ENCODE results near the gene NOX5.

NOX5 gene

DNA sequence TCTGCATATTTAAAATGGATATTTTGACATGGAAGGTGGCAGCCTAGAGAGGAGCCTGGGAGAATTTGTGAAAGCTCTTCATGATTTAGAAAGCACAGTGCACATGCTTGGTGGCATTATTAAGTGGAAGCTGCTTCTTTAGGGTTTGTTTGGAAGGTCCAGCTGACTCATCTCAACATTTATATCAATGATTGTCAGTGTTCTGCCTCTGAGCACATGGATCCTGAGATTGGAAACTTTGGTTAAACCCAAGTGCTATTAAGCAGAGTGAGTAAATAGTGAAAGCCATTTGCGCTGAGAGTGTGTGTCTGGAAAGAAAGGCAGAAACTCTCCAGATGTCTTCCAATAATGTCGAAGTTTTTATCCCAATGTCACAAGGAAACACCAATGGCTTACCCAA lies 7.4 kb downstream of the NOX5 start:
- no peak for DNase-seq (ENCODE audit: low read depth)

DNA sequence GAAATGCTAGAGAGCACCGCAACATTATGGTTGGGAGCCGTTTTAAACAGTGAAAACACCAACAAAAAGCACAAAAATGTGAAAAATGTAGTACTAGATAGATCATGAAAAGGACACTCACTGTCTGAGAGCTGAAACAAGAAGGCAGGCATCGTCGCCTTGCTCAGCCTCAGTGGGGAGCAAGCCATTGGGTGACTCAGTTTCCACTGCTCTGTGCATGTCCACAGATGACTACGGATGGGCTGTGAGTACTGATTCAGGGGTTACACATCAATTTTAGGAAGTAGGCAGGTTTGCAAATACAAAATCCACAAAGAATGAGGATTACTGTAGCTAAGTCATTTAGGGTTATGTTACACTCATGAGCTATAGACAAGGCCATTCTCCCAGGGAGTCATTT lies 10.8 kb downstream of the NOX5 start:
- DNase-seq (ENCODE audit: low read depth): no peak

DNA sequence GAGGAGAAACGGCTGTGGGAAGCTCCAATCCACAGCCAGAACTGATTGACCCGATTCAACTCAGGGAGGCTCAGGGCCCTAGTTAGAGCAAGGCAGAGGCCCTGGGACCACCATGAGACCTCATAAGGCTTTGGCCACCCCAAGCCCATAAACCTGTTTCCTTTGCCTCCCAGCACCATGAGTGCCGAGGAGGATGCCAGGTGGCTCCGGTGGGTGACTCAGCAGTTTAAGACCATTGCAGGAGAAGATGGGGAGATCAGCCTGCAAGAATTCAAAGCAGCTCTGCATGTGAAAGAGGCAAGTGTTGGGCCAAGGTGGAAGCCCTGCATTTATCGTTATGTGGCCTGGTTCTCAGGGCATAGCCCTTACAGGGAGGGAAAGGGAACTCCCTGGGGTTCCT lies 11.9 kb downstream of the NOX5 start:
- no peak for DNase-seq (ENCODE audit: low read depth)

DNA sequence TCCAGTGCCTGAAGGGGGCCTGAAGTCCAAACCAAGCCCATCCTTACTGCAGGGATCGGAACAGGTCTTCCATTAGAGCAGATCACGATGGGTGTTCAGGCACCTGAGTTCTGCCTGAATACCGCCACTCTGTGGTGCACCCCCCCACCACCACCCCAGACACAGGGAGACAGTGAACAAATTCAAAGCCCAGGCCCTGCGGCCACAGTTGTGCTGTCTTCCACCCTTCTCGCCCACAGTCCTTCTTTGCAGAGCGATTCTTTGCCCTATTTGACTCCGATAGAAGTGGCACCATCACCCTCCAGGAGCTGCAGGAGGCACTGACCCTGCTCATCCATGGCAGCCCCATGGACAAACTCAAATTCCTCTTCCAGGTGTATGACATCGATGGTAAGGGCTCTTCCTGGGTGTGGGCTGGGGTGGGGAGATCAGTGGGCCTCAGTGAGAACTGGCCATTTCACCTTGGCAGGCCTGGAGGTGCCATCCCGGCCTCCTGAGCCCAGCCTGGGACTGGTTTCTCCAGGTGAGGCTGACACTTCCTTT lies 13.6 kb downstream of the NOX5 start:
- no peak for DNase-seq (ENCODE audit: low read depth)

DNA sequence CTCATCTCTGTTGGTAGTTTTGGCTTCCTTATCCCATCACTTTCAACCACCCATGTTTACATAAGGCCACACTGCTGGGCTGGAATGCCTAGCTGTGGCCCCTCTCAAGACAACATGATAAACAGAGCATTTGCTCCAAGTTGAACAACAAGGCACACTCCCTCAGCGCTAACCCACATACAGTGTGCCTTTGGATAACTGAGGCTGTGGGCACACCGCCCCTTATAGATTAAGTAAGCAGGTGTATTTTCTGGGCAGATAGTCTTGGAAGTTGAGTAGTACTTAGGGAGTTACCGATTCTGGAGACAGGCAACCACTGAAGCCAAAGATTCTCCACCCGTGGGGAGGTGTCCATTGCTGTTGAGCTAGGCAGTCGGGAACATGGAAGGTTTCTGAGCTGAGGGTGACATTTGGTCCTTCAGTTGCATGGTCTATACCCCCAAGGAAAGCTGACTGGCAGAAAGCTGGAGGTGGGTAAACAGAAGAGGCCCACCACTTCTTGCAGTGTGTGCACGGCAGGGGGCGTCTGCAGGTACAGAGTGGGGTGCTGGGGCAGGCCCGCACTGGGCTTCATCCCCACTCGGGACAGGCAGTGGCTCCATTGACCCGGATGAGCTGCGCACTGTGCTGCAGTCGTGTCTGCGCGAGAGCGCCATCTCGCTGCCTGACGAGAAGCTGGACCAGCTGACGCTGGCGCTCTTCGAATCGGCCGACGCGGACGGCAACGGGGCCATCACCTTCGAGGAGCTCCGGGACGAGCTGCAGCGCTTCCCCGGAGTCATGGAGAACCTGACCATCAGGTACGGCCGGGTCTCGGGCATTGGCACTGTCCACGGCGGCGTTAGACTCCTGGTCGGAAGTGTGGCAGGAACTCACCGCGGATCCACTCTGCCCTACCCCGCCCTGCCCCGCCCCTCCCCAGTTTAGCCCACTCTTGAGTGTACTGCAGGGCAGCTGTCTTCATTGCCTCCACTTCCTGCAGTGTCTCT lies 16.8 kb downstream of the NOX5 start:
- DNase-seq (ENCODE audit: low read depth): peak; percentile 11

DNA sequence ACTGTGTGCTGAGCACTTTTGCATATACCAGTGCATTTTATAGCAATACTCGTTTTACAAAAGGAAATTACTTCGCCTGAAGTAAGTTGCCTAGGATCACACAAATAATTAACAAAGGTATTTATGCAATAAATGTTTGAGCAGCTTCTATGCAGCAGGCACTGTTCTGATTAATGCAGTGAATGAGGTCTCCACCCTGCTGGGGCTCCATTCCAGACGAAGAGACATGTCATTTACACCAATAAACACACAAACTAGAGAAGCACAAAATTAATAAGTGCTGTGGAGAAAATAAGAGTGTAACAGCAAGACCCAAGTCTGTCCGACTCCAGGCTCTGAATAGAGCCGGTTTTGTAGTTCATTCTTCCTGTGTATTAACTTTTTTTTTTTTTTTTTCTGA lies 17.5 kb downstream of the NOX5 start:
- no peak for DNase-seq (ENCODE audit: low read depth)

DNA sequence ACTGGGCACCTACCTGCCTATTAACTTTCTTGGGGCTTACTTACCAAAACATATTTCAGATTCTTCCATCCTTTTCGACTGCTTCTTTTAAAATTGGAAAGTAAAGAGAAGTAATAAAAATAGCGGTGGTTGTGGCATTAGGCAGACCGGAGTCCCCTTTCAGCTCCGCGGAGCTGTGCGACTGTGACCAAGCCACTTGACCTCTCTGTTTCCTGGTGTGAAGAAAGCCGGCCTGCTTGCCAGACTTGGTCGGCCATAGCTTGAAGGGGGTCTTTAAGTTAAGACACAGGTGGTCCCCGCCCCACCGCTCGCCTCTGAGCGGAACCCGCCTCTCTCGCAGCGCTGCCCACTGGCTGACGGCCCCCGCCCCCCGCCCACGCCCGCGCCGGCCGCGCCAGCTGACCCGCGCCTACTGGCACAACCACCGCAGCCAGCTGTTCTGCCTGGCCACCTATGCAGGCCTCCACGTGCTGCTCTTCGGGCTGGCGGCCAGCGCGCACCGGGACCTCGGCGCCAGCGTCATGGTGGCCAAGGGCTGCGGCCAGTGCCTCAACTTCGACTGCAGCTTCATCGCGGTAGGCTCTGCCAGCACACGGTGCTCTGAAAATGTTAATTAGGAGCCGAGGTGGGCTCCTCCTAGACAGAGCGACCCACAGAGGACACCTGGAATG lies 18.3 kb downstream of the NOX5 start:
- DNase-seq (ENCODE audit: low read depth): no peak

DNA sequence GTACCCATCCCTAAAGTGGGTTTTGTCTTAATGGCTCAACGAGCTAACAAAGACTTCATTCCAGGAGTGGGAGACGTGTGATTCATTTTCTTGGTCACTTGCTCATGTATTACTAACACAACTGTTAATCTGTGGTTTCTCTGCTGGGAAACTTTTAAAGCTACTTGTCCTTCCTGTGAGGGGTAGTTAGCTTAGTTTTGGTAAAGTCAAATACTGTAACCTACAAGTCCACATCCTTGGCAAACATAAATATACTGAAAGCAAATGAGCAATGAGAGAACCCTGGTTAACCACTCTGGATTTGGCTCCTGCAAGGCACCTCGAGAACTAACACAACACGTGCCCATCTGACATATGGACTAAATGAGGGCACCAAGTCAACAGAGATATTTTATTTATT lies 19.9 kb downstream of the NOX5 start:
- DNase-seq (ENCODE audit: low read depth): no peak

DNA sequence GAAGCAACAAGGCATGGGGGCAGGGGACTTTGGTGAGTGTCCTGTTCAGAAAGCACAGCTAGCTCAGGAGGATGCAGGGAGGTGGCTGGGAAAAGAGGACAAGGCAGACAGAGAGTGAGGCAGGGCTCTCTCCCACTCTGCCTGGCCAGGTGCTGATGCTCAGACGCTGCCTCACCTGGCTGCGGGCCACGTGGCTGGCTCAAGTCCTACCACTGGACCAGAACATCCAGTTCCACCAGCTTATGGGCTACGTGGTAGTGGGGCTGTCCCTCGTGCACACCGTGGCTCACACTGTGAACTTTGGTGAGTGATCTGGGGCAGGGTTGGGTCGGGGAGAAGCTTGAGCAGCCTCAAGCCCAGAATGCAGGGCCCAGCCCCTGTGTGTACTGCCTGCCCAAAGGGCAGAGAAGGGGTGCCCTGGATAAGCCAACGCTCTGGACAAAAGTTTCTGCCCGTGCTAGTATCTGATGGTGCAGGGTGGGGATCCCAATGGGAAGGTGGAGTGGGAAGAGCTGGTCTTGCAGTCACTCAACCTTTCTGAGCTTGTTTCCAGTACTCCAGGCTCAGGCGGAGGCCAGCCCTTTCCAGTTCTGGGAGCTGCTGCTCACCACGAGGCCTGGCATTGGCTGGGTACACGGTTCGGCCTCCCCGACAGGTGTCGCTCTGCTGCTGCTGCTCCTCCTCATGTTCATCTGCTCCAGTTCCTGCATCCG lies 20.9 kb downstream of the NOX5 start:
- DNase-seq (ENCODE audit: low read depth): no peak

DNA sequence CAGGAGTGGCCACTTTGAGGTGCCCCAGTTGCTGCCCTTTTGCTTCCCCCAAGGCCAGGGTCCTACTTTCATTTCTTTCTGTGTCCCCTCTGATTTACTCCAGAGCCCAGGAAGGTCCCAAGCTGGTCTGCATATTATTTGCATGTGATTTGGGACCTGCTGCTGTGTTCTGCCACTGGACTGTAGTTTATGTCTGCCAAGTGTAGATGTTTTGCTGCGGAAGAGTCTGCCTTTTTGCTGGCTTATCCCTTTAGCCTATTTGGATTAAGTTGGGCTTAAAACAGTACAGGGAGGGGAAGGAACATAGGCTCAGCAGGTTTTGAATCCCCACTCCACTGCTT lies 21.4 kb downstream of the NOX5 start:
- DNase-seq (ENCODE audit: low read depth): no peak

DNA sequence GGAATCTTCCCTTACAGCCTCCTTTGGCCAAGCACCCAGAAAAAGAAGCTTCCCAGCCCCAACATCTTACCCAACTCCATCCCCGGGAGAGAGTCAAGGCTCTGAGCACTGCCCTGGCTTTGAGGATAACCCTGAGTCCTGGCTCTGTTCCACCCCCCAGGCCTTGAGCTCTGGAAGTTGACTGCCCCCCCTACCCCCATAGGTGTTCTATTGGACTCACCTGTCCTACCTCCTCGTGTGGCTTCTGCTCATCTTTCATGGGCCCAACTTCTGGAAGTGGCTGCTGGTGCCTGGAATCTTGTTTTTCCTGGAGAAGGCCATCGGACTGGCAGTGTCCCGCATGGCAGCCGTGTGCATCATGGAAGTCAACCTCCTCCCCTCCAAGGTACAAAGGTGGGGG lies 22.3 kb downstream of the NOX5 start:
- no peak for DNase-seq (ENCODE audit: low read depth)

DNA sequence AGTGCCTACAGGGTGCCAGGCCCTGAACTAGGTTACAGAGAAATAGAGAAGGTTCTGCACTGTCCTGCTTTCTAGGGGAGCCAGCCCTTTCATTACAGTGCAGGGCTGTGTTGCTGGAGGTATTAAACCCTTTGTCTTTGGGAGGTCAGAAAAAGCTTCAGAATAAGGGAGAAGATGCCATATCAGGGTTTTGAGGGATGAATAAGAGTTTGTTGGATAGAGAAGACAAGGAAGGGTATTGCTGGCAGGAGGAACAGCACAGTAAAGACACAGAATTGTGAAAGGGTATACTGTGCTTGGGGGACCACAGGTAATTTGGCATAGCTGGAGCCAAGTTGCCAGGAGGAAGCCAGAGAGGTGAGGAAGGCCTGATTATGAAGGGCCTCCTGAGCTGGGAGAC lies 23.0 kb downstream of the NOX5 start:
- no peak for DNase-seq (ENCODE audit: low read depth)

DNA sequence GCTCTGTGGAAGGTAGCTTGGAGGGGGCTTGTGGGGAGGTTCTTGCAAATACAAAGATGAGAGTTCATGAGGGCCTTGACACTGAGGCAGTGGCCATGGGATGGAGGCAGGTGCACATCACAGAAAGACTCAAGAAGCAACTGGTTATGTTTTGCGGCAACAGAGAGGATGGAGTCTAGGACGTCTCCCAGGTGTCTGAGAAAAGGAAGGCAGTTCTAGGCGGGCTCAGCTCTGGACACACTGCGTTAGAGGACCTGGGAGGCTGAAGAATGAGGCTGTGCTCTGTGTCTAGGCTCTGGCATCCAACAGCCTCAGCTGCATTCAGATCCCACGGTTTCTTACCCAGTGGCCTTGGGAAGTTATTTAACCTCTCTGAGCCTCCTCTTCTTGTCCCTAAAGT lies 23.5 kb downstream of the NOX5 start:
- no peak for DNase-seq (ENCODE audit: low read depth)

DNA sequence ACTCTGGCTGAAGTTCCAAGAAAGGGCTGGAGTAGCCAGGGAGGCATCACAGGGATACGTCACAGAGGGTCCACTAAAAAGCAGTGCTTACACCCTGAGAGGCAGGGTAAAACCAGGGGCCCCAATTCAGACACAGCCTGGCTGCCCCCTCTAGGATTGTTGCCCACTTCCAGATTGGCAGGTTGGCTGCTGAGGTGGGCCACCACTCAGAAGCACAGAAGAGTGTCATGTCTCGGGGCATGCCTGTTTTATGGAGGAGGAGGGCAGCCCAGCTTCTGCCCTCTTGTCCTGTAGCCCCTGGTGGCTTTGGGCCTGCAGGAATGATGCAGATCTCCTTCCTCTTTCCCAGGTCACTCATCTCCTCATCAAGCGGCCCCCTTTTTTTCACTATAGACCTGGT lies 24.0 kb downstream of the NOX5 start:
- no peak for DNase-seq (ENCODE audit: low read depth)

DNA sequence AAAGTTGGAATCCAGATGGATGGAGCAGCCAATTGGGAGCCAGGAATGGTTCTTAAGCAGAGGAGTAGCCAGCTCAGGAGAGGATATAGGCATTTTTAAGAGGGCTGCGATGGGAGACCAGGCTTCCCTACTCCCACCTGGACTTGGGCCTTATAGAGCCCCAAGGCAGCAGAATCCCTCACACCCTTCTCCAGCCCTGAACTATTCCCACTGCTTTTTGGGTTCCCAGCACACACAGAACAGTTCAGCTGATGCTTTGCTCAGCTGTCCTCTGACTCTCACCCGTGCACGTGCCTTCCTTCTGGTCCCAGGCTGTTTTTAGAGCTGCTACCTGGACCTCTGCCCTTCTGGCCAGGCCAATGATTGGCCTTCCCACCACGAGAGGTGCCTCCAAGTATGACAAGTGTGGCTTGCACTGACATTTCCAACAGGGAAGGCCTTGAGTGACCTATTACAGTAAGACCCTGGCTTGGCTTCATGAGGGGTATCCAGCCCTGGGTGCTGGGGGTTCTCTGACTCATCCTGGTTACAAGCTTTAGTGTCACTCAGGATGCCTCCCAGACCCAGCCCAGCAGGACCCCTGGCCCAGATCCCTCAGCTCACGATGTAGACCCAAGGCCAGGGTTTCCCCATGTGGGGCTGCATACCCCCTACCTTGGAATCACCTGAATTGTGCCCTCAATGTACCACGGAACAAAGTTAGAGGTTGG lies 25.2 kb downstream of the NOX5 start:
- DNase-seq (ENCODE audit: low read depth): no peak

DNA sequence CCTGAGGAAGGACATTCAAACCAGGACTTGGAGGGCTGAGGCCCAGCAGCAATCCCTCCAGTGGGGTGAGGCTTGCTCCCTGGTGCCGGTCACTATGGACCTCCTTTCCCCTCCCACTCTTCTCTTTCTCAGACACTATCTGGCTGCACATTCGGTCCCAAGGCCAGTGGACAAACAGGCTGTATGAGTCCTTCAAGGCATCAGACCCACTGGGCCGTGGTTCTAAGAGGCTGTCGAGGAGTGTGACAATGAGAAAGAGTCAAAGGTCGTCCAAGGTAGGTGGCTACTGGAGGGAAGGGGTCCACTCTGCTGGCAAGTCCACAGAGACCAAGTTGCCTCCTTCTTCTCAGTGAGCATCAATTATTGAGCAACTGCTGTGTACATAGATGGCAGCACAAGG lies 28.0 kb downstream of the NOX5 start:
- DNase-seq (ENCODE audit: low read depth): no peak

DNA sequence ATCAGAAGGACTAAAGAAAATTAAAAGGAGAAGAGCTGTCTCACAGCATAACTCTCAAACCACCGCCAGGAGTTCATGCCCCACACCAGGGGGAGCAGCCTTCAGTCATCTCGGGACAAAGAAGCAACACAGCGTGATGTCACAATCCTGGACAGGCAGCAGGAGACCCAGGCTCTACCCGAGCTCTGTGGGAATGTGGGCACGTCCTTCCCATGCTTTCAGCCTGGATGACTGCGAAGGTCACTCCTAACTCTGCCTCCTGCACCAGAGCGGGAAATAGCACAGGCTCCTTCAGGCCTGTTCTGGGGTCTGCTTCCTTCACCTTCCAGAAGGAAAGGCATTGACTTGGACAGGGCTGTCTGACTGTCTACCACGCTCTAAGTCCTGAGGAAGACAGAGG lies 31.3 kb downstream of the NOX5 start:
- no peak for DNase-seq (ENCODE audit: low read depth)

DNA sequence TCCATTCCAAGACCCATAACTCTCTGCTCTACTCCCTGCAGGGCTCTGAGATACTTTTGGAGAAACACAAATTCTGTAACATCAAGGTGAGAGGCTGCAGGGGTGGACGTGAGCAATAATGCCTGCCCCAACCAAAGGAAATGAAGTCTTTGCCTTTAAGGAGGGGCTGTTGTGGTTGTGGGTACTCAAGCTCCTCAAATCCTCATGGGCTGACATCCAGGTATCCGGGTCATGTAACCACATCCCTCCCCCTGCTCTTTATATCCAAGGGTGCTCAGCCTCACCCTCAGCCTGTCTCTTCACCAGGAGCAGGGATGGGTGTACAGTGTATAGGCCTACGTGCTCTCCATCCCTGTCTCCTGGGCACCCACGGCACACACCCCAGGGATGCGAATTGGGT lies 32.3 kb downstream of the NOX5 start:
- no peak for DNase-seq (ENCODE audit: low read depth)

DNA sequence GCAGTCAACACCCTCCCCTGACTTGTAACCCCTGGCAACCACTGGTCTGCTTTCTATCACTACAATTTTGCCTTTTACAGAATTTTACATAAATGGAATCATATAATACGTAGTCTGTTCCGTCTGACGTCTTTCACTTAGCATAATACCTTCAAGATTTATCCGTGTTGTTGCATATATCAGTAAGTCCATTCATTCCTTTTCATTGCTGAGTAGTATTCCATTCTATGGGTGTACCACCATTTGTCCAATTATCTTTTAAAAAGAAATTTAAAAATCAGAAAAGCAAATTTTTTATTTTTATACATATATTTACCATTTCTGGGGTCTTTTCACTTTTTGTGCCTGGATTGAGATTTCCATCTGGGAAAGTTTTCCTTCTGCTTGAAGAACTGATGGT lies 35.5 kb downstream of the NOX5 start:
- no peak for DNase-seq (ENCODE audit: low read depth)

DNA sequence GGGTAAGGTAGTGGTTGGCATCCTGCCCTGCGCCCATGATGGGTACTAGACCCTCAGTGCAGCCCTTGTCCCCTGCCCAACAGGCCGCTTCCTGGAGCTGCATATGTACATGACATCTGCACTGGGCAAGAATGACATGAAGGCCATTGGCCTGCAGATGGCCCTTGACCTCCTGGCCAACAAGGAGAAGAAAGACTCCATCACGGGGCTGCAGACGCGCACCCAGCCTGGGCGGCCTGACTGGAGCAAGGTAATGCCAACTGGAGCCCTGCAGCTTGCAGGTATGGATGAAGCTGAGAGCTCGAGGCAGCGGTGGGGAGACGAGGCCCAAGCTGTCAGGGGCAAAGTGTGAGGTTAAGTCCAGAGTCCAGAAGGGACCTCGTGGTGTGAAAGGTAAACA lies 40.8 kb downstream of the NOX5 start:
- no peak for DNase-seq (ENCODE audit: low read depth)

DNA sequence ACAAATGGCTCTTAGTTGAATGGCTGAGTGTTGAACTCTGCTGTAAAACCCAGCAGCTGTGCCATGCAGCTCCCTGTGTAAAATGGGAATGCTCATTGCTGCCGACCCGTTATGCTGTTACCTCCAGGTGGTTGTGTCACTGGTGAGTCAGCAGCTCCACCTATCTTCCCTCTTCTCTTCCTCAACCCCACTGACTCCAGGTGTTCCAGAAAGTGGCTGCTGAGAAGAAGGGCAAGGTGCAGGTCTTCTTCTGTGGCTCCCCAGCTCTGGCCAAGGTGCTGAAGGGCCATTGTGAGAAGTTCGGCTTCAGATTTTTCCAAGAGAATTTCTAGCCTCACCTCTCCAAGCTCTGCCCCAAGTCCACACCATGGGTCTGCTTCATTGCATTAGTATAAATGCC lies 41.9 kb downstream of the NOX5 start:
- no peak for DNase-seq (ENCODE audit: low read depth)

Data from activated T-cell treated with anti-CD3 and anti-CD28 coated beads for 24 hours (primary cell).